Measurements from ENCODE around the gene ANAPC2. TPM values are rescaled to one million over a fixed set of nuclear protein-coding genes. Genes with fewer than 3 reads are reported as not detected.

Gene ANAPC2
- total and polyA plus RNA-seq, 4 donors = 9.3 to 32.6 (median 19.6) TPM

GRCh38 chr9:137147091-137147792 lies 41.1 kb downstream of the ANAPC2 start:
- H3K36me3 ChIP-seq (ENCODE audit: control insufficient read depth in 4 of 4, insufficient read depth in 3 of 4, low read depth in 1 of 4, low read length in 3 of 4) = no peaks in the 10 kb centered on the region
- H3K27me3 ChIP-seq (ENCODE audit: control insufficient read depth in 4 of 4, insufficient read depth in 4 of 4, low read length in 3 of 4) = peaks cover 0 to 5% (median 3%) of the 10 kb centered on the region in 4 donors
- no peaks in the 10 kb centered on the region for H3K9me3 ChIP-seq (ENCODE audit: control insufficient read depth in 4 of 4, low read length in 3 of 4)
- WGBS = 84% methylated on average over 26 of the region's 26 CpGs
- no peak for TF ChIP-seq FOXA2 (IDR thresholded peaks at IDR 0.05)
- no peak overlapping the region for H3K4me3 ChIP-seq (ENCODE audit: low read depth in 1 of 3, low read length in 3 of 3)
- no peak overlapping the region for H3K27ac ChIP-seq (ENCODE audit: low read depth in 1 of 2, low read length in 2 of 2)
- no peaks in the 10 kb centered on the region for H3K4me1 ChIP-seq (ENCODE audit: control insufficient read depth in 4 of 4, insufficient read depth in 4 of 4, low read length in 3 of 4)
- no peak overlapping the region for H3K9ac ChIP-seq (ENCODE audit: low read depth in 1 of 2, low read length in 2 of 2)
- DNase-seq (ENCODE audit: low spot score) = no peak

- H3K9me3 ChIP-seq (ENCODE audit: control insufficient read depth in 4 of 4, low read length in 3 of 4) = no peaks in the 10 kb centered on the region
- no peak overlapping the region for H3K27ac ChIP-seq (ENCODE audit: low read depth in 1 of 2, low read length in 2 of 2)
- no peak for TF ChIP-seq JUND (IDR thresholded peaks at IDR 0.05)
- no peak for TF ChIP-seq RXRA (IDR thresholded peaks at IDR 0.05)
- no peak for TF ChIP-seq CTCF (IDR thresholded peaks at IDR 0.05; ENCODE audit: low read depth, low read length, missing input control)
- TF ChIP-seq ATF3 (IDR thresholded peaks at IDR 0.05) = no peak
- TF ChIP-seq FOXA1 (IDR thresholded peaks at IDR 0.05) = no peak
- no peak for TF ChIP-seq REST (IDR thresholded peaks at IDR 0.05)
- TF ChIP-seq MAX (IDR thresholded peaks at IDR 0.05) = no peak
- TF ChIP-seq HNF4A (conservative IDR thresholded peaks at IDR 0.05) = no peak
- TF ChIP-seq FOXA2 (IDR thresholded peaks at IDR 0.05) = no peak
- no peak for TF ChIP-seq HNF4G (IDR thresholded peaks at IDR 0.05)
- TF ChIP-seq EGR1 (IDR thresholded peaks at IDR 0.05; ENCODE audit: low read depth in 2 of 2) = no peak
- TF ChIP-seq YY1 (IDR thresholded peaks at IDR 0.05) = no peak
- TF ChIP-seq NR2F2 (IDR thresholded peaks at IDR 0.05) = no peak
- TF ChIP-seq GABPA (IDR thresholded peaks at IDR 0.05 in 1 of 2, conservative IDR thresholded peaks at IDR 0.05 in 1 of 2) = no peak
- H3K36me3 ChIP-seq (ENCODE audit: control insufficient read depth in 4 of 4, insufficient read depth in 3 of 4, low read depth in 1 of 4, low read length in 3 of 4) = no peaks in the 10 kb centered on the region
- H3K9ac ChIP-seq (ENCODE audit: low read depth in 1 of 2, low read length in 2 of 2) = no peak overlapping the region
- WGBS = 61% methylated on average over 9 of the region's 9 CpGs
- no peak for DNase-seq (ENCODE audit: low spot score)
- no peak overlapping the region for H3K4me3 ChIP-seq (ENCODE audit: low read depth in 1 of 3, low read length in 3 of 3)
- peaks cover 0 to 5% (median 3%) of the 10 kb centered on the region in 4 donors for H3K27me3 ChIP-seq (ENCODE audit: control insufficient read depth in 4 of 4, insufficient read depth in 4 of 4, low read length in 3 of 4)
- no peaks in the 10 kb centered on the region for H3K4me1 ChIP-seq (ENCODE audit: control insufficient read depth in 4 of 4, insufficient read depth in 4 of 4, low read length in 3 of 4)
Observed at GRCh38 chr9:137146527-137146918, 41.8 kb downstream of the ANAPC2 start.
